ENCODE results near the gene GDPD2.

GDPD2 gene

DNA sequence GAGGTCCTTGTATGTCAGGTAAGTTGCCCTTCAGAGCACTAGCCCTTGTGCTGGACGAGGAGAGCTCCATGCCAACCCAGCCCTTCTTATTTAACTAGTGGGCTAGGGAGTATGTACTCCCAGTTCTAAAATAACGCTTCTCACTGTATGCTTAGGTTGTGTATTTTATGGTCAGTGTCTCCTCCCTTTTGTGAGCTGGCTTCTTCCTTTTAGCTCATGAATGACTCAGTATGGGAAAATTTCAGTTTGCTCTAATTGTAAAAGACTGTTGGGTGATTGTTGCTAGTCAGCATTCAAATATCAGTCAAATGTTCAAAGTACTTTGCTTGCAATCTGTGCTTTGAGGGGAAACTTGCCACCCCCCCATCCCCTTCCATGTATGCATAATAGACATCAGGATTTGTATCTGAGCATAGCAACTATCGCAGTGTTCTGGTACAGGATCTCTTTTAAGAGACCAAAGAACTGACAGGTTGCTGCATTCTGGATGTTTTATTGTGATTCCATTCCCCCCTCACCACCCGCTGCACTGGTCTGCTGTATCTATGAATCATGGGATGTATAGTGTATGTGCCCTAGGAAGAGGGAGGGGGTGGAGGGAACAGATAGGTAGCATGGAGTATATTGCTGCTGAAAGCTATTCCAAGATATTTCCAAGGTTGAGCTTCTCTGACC is 56.3 kb downstream of the GDPD2 start:
- Histone ChIP-seq H3K27ac (ENCODE audit: low read depth, low read length) (no peak overlapping the region), H3K27me3 (ENCODE audit: control insufficient read depth in 1 of 2, insufficient read depth in 2 of 2, low read length in 2 of 2) (peaks cover 0 to 4% of the 10 kb centered on the region in 2 donors), H3K4me1 (ENCODE audit: insufficient read depth, low read length) (peaks cover 26% of the 10 kb centered on the region), H3K36me3 (ENCODE audit: insufficient read depth, low read length) (no peaks in the 10 kb centered on the region), H3K9ac (ENCODE audit: low read length) (no peak overlapping the region), H3K4me3 (ENCODE audit: low read depth in 1 of 2, low read length in 2 of 2) (no peak overlapping the region), H3K9me3 (ENCODE audit: low read length) (no peaks in the 10 kb centered on the region)

DNA sequence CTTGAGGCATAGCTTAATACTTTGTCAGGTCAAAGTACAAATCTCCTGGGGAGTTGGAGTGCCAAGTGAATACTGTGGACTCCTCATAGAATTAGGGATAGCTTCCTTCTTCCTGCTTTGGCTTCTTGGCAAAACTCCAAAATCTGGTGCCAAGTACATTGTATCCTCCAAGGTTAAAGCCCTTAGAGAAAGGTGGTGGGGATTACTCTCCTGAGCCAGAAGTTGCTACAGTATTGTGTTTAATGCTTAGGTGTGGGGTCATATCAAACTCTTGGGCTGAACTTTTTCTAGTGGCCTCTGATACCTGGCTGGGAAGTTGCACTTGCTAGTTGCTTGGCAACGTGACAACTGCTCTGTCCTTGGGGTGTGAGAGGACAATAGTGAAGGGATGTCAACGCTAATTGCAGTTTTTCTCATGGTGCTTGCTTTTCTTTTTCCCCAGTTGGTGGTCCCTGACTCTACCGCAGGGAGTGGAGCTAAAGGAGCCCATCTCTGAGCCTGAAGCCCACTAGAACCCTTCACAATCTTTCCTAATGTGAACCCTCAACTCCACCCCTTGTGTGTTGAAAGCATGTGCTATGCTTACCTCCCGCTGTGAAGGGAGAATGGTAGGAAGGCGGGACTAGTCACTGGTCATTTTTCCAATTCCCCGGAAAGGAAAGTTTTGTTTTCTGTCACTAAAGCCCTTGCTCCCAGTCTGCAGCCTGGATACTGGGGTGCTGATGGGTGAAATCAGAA is 57.0 kb downstream of the GDPD2 start:
- Histone ChIP-seq H3K9me3 (ENCODE audit: low read length) (no peaks in the 10 kb centered on the region), H3K27me3 (ENCODE audit: control insufficient read depth in 1 of 2, insufficient read depth in 2 of 2, low read length in 2 of 2) (peaks cover 0 to 4% of the 10 kb centered on the region in 2 donors), H3K27ac (ENCODE audit: low read depth, low read length) (no peak overlapping the region), H3K4me1 (ENCODE audit: insufficient read depth, low read length) (peaks cover 26% of the 10 kb centered on the region), H3K4me3 (ENCODE audit: low read depth in 1 of 2, low read length in 2 of 2) (no peak overlapping the region), H3K36me3 (ENCODE audit: insufficient read depth, low read length) (no peaks in the 10 kb centered on the region), H3K9ac (ENCODE audit: low read length) (no peak overlapping the region)

GRCh38 chrX:70480660-70481018 is 57.5 kb downstream of the GDPD2 start:
- Histone ChIP-seq H3K4me1 (ENCODE audit: insufficient read depth, low read length) (peaks cover 26% of the 10 kb centered on the region), H3K36me3 (ENCODE audit: insufficient read depth, low read length) (no peaks in the 10 kb centered on the region), H3K9ac (ENCODE audit: low read length) (no peak overlapping the region), H3K9me3 (ENCODE audit: low read length) (no peaks in the 10 kb centered on the region), H3K27me3 (ENCODE audit: control insufficient read depth in 1 of 2, insufficient read depth in 2 of 2, low read length in 2 of 2) (peaks cover 0 to 4% of the 10 kb centered on the region in 2 donors), H3K27ac (ENCODE audit: low read depth, low read length) (no peak overlapping the region), H3K4me3 (ENCODE audit: low read depth in 1 of 2, low read length in 2 of 2) (no peak overlapping the region)

DNA sequence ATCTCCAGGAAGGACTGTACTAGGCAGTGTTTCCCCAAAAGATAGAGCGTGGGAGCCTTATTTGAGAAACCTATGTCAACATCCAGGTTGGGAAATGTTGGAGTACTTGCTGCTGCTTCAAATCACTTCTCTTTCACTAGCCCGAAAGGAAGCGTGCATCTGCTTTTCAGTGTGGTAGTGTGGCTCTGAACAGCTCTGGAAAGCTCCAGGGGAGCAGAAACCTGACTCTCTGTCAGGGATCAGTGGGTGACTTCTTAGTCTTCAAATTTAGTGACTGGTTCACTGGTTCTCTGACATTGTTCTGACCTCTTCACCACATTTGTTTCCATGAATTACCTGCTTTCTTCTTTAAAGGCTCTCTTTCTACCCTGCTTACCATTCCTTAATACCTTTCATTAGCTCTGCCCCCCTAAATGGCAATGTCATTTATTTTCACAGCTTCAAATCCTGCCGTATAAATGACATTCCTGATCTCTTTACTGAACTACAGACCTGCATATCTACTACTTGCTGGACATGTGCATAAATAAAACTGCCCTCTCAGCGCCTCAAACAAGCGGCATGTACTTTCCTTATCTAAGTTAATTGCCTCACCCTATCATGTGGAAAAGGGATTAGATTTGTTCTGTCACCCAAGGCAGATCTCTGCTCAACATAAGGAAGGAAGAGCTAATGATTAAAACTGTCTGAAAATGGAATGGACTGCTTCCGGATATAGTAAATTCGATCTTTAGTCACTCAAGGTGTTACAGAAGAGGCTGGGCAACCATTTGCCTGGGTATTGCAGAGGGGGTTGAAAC is 58.6 kb downstream of the GDPD2 start:
- Histone ChIP-seq H3K4me3 (ENCODE audit: low read depth in 1 of 2, low read length in 2 of 2) (no peak overlapping the region), H3K9ac (ENCODE audit: low read length) (no peak overlapping the region), H3K27me3 (ENCODE audit: control insufficient read depth in 1 of 2, insufficient read depth in 2 of 2, low read length in 2 of 2) (peaks cover 0 to 4% of the 10 kb centered on the region in 2 donors), H3K4me1 (ENCODE audit: insufficient read depth, low read length) (peaks cover 26% of the 10 kb centered on the region), H3K27ac (ENCODE audit: low read depth, low read length) (no peak overlapping the region), H3K36me3 (ENCODE audit: insufficient read depth, low read length) (no peaks in the 10 kb centered on the region), H3K9me3 (ENCODE audit: low read length) (no peaks in the 10 kb centered on the region)

- Histone ChIP-seq H3K27ac (ENCODE audit: low read depth, low read length) (no peak overlapping the region), H3K4me1 (ENCODE audit: insufficient read depth, low read length) (peaks cover 24% of the 10 kb centered on the region), H3K36me3 (ENCODE audit: insufficient read depth, low read length) (no peaks in the 10 kb centered on the region), H3K9ac (ENCODE audit: low read length) (no peak overlapping the region), H3K4me3 (ENCODE audit: low read depth in 1 of 2, low read length in 2 of 2) (no peak overlapping the region), H3K27me3 (ENCODE audit: control insufficient read depth in 1 of 2, insufficient read depth in 2 of 2, low read length in 2 of 2) (peaks cover 0 to 4% of the 10 kb centered on the region in 2 donors), H3K9me3 (ENCODE audit: low read length) (no peaks in the 10 kb centered on the region)
Observed at GRCh38 chrX:70482300-70482699, 59.2 kb downstream of the GDPD2 start.
